Measurements from ENCODE around the gene TNFRSF13B.

DNA sequence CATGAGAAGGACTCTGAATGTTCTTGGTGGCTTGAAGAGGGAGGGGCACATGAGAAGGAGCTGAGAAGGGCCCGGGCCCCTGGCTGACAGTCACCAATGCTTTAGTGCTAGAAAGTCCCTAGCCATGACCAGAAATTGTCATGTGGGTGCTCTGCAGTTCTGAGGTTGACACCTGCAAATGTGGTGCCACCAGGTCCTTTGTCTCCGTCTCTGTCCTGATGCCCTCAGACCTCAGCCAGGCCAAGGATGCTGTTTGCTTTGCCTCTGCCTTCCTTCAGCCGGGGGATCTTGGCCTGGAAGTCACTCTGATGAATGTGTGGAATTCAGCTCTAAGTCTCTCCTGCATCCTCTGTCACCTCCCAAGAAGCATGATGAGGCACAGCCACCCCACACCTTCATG, 63.6 kb downstream of the TNFRSF13B start:
- TF ChIP-seq, protein P1, sequence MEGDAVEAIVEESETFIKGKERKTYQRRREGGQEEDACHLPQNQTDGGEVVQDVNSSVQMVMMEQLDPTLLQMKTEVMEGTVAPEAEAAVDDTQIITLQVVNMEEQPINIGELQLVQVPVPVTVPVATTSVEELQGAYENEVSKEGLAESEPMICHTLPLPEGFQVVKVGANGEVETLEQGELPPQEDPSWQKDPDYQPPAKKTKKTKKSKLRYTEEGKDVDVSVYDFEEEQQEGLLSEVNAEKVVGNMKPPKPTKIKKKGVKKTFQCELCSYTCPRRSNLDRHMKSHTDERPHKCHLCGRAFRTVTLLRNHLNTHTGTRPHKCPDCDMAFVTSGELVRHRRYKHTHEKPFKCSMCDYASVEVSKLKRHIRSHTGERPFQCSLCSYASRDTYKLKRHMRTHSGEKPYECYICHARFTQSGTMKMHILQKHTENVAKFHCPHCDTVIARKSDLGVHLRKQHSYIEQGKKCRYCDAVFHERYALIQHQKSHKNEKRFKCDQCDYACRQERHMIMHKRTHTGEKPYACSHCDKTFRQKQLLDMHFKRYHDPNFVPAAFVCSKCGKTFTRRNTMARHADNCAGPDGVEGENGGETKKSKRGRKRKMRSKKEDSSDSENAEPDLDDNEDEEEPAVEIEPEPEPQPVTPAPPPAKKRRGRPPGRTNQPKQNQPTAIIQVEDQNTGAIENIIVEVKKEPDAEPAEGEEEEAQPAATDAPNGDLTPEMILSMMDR (conservative IDR thresholded peaks at IDR 0.05) = no peak
- TF ChIP-seq EZH2 (IDR thresholded peaks at IDR 0.05; ENCODE audit: low read depth) = no peak
